Measurements from ENCODE around the gene PEX11A.

DNA sequence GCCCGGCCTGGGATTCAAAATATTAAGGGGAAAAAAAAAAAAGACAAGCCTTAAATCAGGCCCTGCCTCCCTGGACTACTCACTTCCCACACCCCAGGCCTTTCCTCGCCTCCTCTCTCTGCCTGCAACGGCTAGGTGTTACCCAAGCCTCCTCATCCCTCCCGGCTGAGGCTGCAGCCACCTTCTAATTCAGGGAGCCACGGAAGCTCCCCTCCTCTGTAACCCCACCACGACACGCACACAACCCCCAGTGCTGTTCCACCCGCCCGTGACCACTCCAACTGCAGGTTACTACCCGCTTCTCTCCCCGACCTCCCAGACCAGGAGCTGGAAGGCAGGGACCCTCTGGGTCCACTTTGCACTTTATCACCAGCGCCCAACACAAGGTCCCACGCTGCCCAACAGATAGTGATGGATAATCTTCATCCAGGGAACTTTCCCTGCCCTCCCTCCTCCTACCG lies 36.2 kb downstream of the PEX11A start:
- TF ChIP-seq, protein P1, sequence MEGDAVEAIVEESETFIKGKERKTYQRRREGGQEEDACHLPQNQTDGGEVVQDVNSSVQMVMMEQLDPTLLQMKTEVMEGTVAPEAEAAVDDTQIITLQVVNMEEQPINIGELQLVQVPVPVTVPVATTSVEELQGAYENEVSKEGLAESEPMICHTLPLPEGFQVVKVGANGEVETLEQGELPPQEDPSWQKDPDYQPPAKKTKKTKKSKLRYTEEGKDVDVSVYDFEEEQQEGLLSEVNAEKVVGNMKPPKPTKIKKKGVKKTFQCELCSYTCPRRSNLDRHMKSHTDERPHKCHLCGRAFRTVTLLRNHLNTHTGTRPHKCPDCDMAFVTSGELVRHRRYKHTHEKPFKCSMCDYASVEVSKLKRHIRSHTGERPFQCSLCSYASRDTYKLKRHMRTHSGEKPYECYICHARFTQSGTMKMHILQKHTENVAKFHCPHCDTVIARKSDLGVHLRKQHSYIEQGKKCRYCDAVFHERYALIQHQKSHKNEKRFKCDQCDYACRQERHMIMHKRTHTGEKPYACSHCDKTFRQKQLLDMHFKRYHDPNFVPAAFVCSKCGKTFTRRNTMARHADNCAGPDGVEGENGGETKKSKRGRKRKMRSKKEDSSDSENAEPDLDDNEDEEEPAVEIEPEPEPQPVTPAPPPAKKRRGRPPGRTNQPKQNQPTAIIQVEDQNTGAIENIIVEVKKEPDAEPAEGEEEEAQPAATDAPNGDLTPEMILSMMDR (IDR thresholded peaks at IDR 0.05; ENCODE audit: low read depth, low read length, poor library complexity, severe bottlenecking): no peak
- no peak for TF ChIP-seq EZH2phosphoT487 (IDR thresholded peaks at IDR 0.05; ENCODE audit: borderline replicate concordance, low read length)
